ENCODE data around the gene ANKRD1. TPM values are rescaled to one million over a fixed set of nuclear protein-coding genes. Genes with fewer than 3 reads are reported as not detected.

Gene ANKRD1
- total and polyA plus RNA-seq, 2 donors (not counting 1 experiment from before 2014, with no cell fraction given): not detected

DNA sequence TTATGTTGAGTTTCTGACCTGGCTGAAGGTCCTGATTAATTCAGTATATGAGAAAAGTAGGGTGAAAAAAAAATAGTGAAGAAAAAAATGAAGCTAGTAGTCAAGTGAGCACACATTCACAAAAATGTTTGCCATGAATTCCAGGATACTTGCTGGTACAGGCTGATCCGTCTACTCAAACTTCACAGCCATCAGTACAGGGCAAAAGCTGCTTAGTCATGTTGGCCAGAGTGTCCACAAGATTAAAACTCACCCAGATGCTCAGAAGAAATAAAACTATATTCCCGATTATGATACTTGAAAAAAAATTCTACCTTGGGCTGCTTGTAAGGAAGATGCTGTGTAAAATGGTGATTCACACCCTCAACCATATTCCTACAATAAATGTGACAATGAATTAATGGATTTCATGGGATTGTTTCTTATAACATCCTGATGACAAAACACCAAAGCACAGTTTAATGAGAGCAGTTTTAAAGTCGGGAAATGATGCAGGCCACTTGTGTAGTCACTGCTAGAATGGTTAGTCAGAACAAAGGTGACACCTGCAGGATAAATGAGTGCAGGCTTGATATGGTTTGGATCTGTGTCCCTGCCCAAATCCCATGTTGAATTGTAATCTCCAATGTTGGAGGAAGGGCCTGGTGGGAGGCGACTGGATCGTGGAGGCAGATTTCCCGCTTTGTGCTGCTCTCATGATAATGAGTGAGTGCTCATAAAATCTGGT, 49.2 kb upstream of the ANKRD1 start:
- intact Hi-C loops (cut with micrococcal nuclease): no loop called here
- 96% methylated on average over 5 of the region's 6 CpGs for WGBS (ENCODE audit: insufficient coverage)

DNA sequence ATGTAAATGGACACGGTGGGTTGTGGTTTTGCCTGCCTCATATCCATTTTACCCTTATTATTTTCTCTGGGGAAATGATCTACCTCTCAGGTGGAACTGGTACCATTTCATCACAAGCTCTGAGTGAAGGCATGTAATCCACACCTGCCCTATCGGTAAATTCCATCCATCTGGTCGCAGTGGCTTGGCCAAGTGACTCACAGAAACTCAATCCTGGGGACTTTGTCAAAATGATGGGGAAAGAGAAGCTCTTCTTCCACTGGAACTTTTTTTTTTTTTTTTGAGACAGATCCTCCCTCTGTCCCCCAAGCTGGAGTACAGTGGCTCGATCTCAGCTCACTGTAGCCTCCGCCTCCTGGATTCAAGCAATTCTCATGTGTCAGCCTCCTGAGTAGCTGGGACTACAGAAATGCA, 48.2 kb upstream of the ANKRD1 start:
- H3K9ac ChIP-seq (ENCODE audit: low read length): no peak overlapping the region
- H3K27ac ChIP-seq (ENCODE audit: low read length in 2 of 2): no peak overlapping the region
- POLR2A ChIA-PET: no interaction called here
- no peak overlapping the region for H2AFZ ChIP-seq (ENCODE audit: insufficient read depth, low read depth, low read length, poor library complexity, severe bottlenecking)
- Mint-ChIP-seq H3K9me3 (ENCODE audit: insufficient read depth) (no peaks in the 10 kb centered on the region), H3K4me1 (no peaks in the 10 kb centered on the region), H3K27me3 (no peaks in the 10 kb centered on the region), H3K27ac (no peak overlapping the region), H3K4me3 (no peak overlapping the region)
- no peaks in the 10 kb centered on the region for H3K27me3 ChIP-seq (replicated peaks in 1 of 4; ENCODE audit: control extremely low read depth in 1 of 4, control insufficient read depth in 3 of 4, insufficient read depth in 4 of 4, low read length in 3 of 4)
- DNase-seq (no peak), ATAC-seq (ENCODE audit: low read depth) (no peak)
- H3K9me3 ChIP-seq (ENCODE audit: control extremely low read depth in 1 of 3, control insufficient read depth in 2 of 3, insufficient read depth in 1 of 3, low read length in 2 of 3): peaks cover 0 to 3% (median 0%) of the 10 kb centered on the region in 3 donors
- TF ChIP-seq, protein P1, sequence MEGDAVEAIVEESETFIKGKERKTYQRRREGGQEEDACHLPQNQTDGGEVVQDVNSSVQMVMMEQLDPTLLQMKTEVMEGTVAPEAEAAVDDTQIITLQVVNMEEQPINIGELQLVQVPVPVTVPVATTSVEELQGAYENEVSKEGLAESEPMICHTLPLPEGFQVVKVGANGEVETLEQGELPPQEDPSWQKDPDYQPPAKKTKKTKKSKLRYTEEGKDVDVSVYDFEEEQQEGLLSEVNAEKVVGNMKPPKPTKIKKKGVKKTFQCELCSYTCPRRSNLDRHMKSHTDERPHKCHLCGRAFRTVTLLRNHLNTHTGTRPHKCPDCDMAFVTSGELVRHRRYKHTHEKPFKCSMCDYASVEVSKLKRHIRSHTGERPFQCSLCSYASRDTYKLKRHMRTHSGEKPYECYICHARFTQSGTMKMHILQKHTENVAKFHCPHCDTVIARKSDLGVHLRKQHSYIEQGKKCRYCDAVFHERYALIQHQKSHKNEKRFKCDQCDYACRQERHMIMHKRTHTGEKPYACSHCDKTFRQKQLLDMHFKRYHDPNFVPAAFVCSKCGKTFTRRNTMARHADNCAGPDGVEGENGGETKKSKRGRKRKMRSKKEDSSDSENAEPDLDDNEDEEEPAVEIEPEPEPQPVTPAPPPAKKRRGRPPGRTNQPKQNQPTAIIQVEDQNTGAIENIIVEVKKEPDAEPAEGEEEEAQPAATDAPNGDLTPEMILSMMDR (IDR thresholded peaks at IDR 0.05): no peak
- TF ChIP-seq EZH2 (IDR thresholded peaks at IDR 0.05; ENCODE audit: borderline replicate concordance, insufficient read depth, low read depth, low read length, poor library complexity, severe bottlenecking): no peak
- no peaks in the 10 kb centered on the region for H3K4me1 ChIP-seq (ENCODE audit: control insufficient read depth in 2 of 2, insufficient read depth in 2 of 2, low read length in 2 of 2)
- 57% methylated on average over 2 of the region's 5 CpGs for WGBS (ENCODE audit: insufficient coverage)
- no peak overlapping the region for H3K4me2 ChIP-seq (replicated peaks; ENCODE audit: low read depth, low read length, poor library complexity, severe bottlenecking)
- no peaks in the 10 kb centered on the region for H3K36me3 ChIP-seq (replicated peaks in 1 of 2; ENCODE audit: control extremely low read depth in 1 of 2, control insufficient read depth in 1 of 2, extremely low read depth in 1 of 2, insufficient read depth in 2 of 2, low read length in 1 of 2)
- H3K4me3 ChIP-seq (ENCODE audit: control extremely low read depth in 1 of 5, extremely low read depth in 1 of 5, insufficient read depth in 1 of 5, low read depth in 2 of 5, low read length in 4 of 5): no peak overlapping the region
- H4K20me1 ChIP-seq (ENCODE audit: control insufficient read depth, insufficient read depth, low read length, poor library complexity, severe bottlenecking): no peaks in the 10 kb centered on the region
- intact Hi-C loops (cut with micrococcal nuclease): no loop called here
- CTCF ChIA-PET: interaction anchor here (0.7 kb wide), 1 partner anchor 31 kb away, joined by 3 read pairs; no protein-coding TSS in a partner anchor
- no peaks in the 10 kb centered on the region for H3K79me2 ChIP-seq (ENCODE audit: control insufficient read depth, insufficient read depth, low read length)

More for the DNA sequence above, 49.2 kb upstream of the ANKRD1 start:
- ATAC-seq (ENCODE audit: low read depth): no peak
- ChIA-PET CTCF (no interaction called here), POLR2A (no interaction called here)
- H3K4me1 Mint-ChIP-seq: no peaks in the 10 kb centered on the region
- TF ChIP-seq, protein P1 (IDR thresholded peaks at IDR 0.05): no peak
- TF ChIP-seq EZH2 (IDR thresholded peaks at IDR 0.05; ENCODE audit: borderline replicate concordance, insufficient read depth, low read depth, low read length, poor library complexity, severe bottlenecking): no peak
- H3K4me3 Mint-ChIP-seq: no peak overlapping the region
- H3K4me2 ChIP-seq (replicated peaks; ENCODE audit: low read depth, low read length, poor library complexity, severe bottlenecking): no peak overlapping the region
- H3K27me3 ChIP-seq (replicated peaks in 1 of 4; ENCODE audit: control extremely low read depth in 1 of 4, control insufficient read depth in 3 of 4, insufficient read depth in 4 of 4, low read length in 3 of 4): no peaks in the 10 kb centered on the region
- no peak overlapping the region for H2AFZ ChIP-seq (ENCODE audit: insufficient read depth, low read depth, low read length, poor library complexity, severe bottlenecking)
- no peak for DNase-seq
- H3K36me3 ChIP-seq (replicated peaks in 1 of 2; ENCODE audit: control extremely low read depth in 1 of 2, control insufficient read depth in 1 of 2, extremely low read depth in 1 of 2, insufficient read depth in 2 of 2, low read length in 1 of 2): no peaks in the 10 kb centered on the region
- no peak overlapping the region for H3K27ac ChIP-seq (ENCODE audit: low read length in 2 of 2)
- H3K9me3 Mint-ChIP-seq (ENCODE audit: insufficient read depth): no peaks in the 10 kb centered on the region
- no peaks in the 10 kb centered on the region for H3K79me2 ChIP-seq (ENCODE audit: control insufficient read depth, insufficient read depth, low read length)
- no peak overlapping the region for H3K27ac Mint-ChIP-seq
- H3K27me3 Mint-ChIP-seq: no peaks in the 10 kb centered on the region
- no peaks in the 10 kb centered on the region for H4K20me1 ChIP-seq (ENCODE audit: control insufficient read depth, insufficient read depth, low read length, poor library complexity, severe bottlenecking)
- peaks cover 0 to 6% (median 0%) of the 10 kb centered on the region in 3 donors for H3K9me3 ChIP-seq (ENCODE audit: control extremely low read depth in 1 of 3, control insufficient read depth in 2 of 3, insufficient read depth in 1 of 3, low read length in 2 of 3)
- no peaks in the 10 kb centered on the region for H3K4me1 ChIP-seq (ENCODE audit: control insufficient read depth in 2 of 2, insufficient read depth in 2 of 2, low read length in 2 of 2)
- H3K9ac ChIP-seq (ENCODE audit: low read length): no peak overlapping the region
- H3K4me3 ChIP-seq (ENCODE audit: control extremely low read depth in 1 of 5, extremely low read depth in 1 of 5, insufficient read depth in 1 of 5, low read depth in 2 of 5, low read length in 4 of 5): no peak overlapping the region

All from B cell (primary cell).